GM12878 (cell line): Measurements from ENCODE around the gene ARHGAP26. TPM values are rescaled to one million over a fixed set of nuclear protein-coding genes. Genes with fewer than 3 reads are reported as not detected.

Source experiments
- ATAC-seq: fragments of 200-7000 bp; cut with Tn5 transposase; 3 replicates; pipeline ENCODE4 v1.9.1; 2020; ENCODE audit warnings: mild to moderate bottlenecking, moderate library complexity
- BruUV-seq: library from RNA; stranded (reverse); fragments of 400-500 nt; replicated peaks from 2 replicates; lab custom pipeline; 2021; lab: Mats Ljungman, UMichigan
- CTCF ChIA-PET: fragments of 300-600 bp; sonication (Branson Sonifier 250); formaldehyde crosslinking; extraction: SDS; loops from one replicate; lab custom pipeline; 2021; ENCODE audit warnings: inconsistent platforms; lab: Yijun Ruan, JAX
- POLR2A ChIA-PET: fragments of 350-600 bp; formaldehyde crosslinking; extraction: SDS; loops from one replicate; lab custom pipeline; 2021; ENCODE audit warnings: inconsistent platforms; lab: Charles Lee
- RAD21 ChIA-PET: fragments of 300-600 bp; sonication (Branson Sonifier 250); formaldehyde crosslinking; loops from one replicate; lab custom pipeline; 2023; ENCODE audit warnings: antibody characterized with exemption; ENCODE audit not compliant: unreplicated experiment; lab: Charles Lee
- SMC1A ChIA-PET: fragments of 300-600 bp; sonication (Branson Sonifier 250); formaldehyde crosslinking; loops from one replicate; lab custom pipeline; 2023; ENCODE audit not compliant: unreplicated experiment, uncharacterized antibody; lab: Charles Lee
- DNase-seq: peaks from one replicate; pipeline ENCODE4 v3.0.0-alpha.2; 2011; ENCODE audit warnings: low read depth, low spot score
- FAIRE-seq: peaks from 3 replicates; lab custom pipeline; 2011; peaks lifted over from hg19 to GRCh38; lab: Jason Lieb, UNC
- H2AFZ ChIP-seq: 2 replicates; pipeline ENCODE4 v1.6.0; 2011; ENCODE audit warnings: low read depth, low read length, control low read depth; ENCODE audit not compliant: control insufficient read depth
- H3K27ac ChIP-seq: 2 replicates; pipeline ENCODE4 v1.5.1; 2011; ENCODE audit warnings: control low read depth; ENCODE audit not compliant: control insufficient read depth, insufficient read depth
- H3K27me3 ChIP-seq, 2 experiments: replicated peaks in 1 of 2; 2 replicates each; pipeline versions ENCODE4 v1.6.0 to v1.6.1; 2011; ENCODE audit warnings: low read length in 1 of 2; ENCODE audit not compliant: control insufficient read depth in 2 of 2, insufficient read depth in 2 of 2
- H3K36me3 ChIP-seq, 2 experiments: 2 replicates each; pipeline ENCODE4 v1.5.1; 2011; ENCODE audit warnings: low read length in 1 of 2; ENCODE audit not compliant: control insufficient read depth in 2 of 2, insufficient read depth in 2 of 2
- H3K4me1 ChIP-seq: 2 replicates; pipeline ENCODE4 v1.6.1; 2011; ENCODE audit warnings: mild to moderate bottlenecking, low read length, moderate library complexity, mixed read lengths; ENCODE audit not compliant: control insufficient read depth, insufficient read depth
- H3K4me2 ChIP-seq: 2 replicates; pipeline ENCODE4 v1.6.0; 2011; ENCODE audit warnings: control low read depth; ENCODE audit not compliant: control insufficient read depth, insufficient read depth
- H3K4me3 ChIP-seq: fragments of 200-600 bp; sonication (generic); 2 replicates; pipeline ENCODE4 v1.5.1; 2016
- H3K79me2 ChIP-seq: 2 replicates; pipeline ENCODE4 v1.6.0; 2011; ENCODE audit warnings: low read length; ENCODE audit not compliant: control insufficient read depth, insufficient read depth
- H3K9ac ChIP-seq: 2 replicates; pipeline ENCODE4 v1.8.0; 2011; ENCODE audit warnings: low read length, control low read depth, mixed read lengths; ENCODE audit not compliant: control insufficient read depth, insufficient read depth
- H3K9me3 ChIP-seq: replicated peaks from 3 replicates; pipeline ENCODE4 v1.5.1; 2011; ENCODE audit warnings: mild to moderate bottlenecking, low read length; ENCODE audit not compliant: control insufficient read depth, insufficient read depth
- H4K20me1 ChIP-seq: 2 replicates; pipeline ENCODE4 v1.6.0; 2011; ENCODE audit not compliant: control insufficient read depth, insufficient read depth
- BCL3 ChIP-seq: IDR thresholded peaks from 2 replicates; pipeline ENCODE4 v1.6.1; 2011; ENCODE audit warnings: borderline replicate concordance, low read depth, mild to moderate bottlenecking, moderate library complexity, low read length; ENCODE audit not compliant: insufficient read depth, poor library complexity, severe bottlenecking
- E4F1 ChIP-seq: fragments of 450-650 bp; IDR thresholded peaks from 2 replicates; pipeline ENCODE4 v1.6.1; 2018; ENCODE audit warnings: borderline replicate concordance, mild to moderate bottlenecking; ENCODE audit not compliant: partially characterized antibody
- GATAD2B ChIP-seq: fragments of 450-650 bp; conservative IDR thresholded peaks from 2 replicates; pipeline ENCODE4 v1.6.1; 2017; ENCODE audit warnings: low read depth, mild to moderate bottlenecking, moderate library complexity
- HCFC1 ChIP-seq: fragments of 150-350 bp; IDR thresholded peaks from 2 replicates; pipeline ENCODE4 v1.6.1; 2014; ENCODE audit warnings: low read length
- HDGF ChIP-seq: fragments of 450-650 bp; IDR thresholded peaks from 2 replicates; pipeline ENCODE4 v1.6.1; 2016; ENCODE audit warnings: antibody characterized with exemption
- NFXL1 ChIP-seq: fragments of 450-650 bp; IDR thresholded peaks from 2 replicates; pipeline ENCODE4 v1.6.1; 2017; ENCODE audit warnings: antibody characterized with exemption, mild to moderate bottlenecking, borderline replicate concordance
- NFYA ChIP-seq: IDR thresholded peaks from 2 replicates; pipeline ENCODE4 v1.6.1; 2011; ENCODE audit warnings: low read depth, mild to moderate bottlenecking, low read length, improper control_type of control experiment, borderline replicate concordance
- PML ChIP-seq: IDR thresholded peaks from 2 replicates; pipeline ENCODE4 v1.6.1; 2012; ENCODE audit warnings: low read length, inconsistent platforms
- SKIL ChIP-seq: fragments of 450-650 bp; IDR thresholded peaks from 2 replicates; pipeline ENCODE4 v1.6.1; 2017; ENCODE audit warnings: mild to moderate bottlenecking, low read depth, inconsistent platforms; ENCODE audit not compliant: poor library complexity, severe bottlenecking
- SPI1 ChIP-seq: IDR thresholded peaks from 2 replicates; pipeline ENCODE4 v1.6.1; 2011; ENCODE audit warnings: low read depth, mild to moderate bottlenecking, low read length, moderate library complexity, borderline replicate concordance; ENCODE audit not compliant: insufficient read depth
- TCF3 ChIP-seq: IDR thresholded peaks from 2 replicates; pipeline ENCODE4 v1.6.1; 2012; ENCODE audit warnings: low read depth, mild to moderate bottlenecking, low read length, borderline replicate concordance; ENCODE audit not compliant: insufficient read depth
- WGBS: methylation state at CpG from one replicate; pipeline ENCODE4 v1.1.6; 2016; ENCODE audit warnings: low lambda C conversion rate; ENCODE audit not compliant: insufficient replicate concordance, insufficient coverage; ENCODE audit errors: missing lambda C conversion rate; 5-methylcytosine and 5-hydroxymethylcytosine counted together
- in situ Hi-C: fragments of 300-500 bp; cut with MboI; formaldehyde crosslinking; loops from 9 replicates; pipeline ENCODE4 v1.14.3; 2018; ENCODE audit warnings: mixed read lengths
- intact Hi-C: fragments of 100-400 bp; cut with micrococcal nuclease; formaldehyde crosslinking; loops from one replicate; pipeline ENCODE4 v1.14.2; 2022; ENCODE audit not compliant: unreplicated experiment
- polyA plus RNA-seq, 11 experiments: library from polyadenylated mRNA; depleted of rRNA in 4 of 11; unstranded in 6 of 11; stranded (reverse) in 5 of 11; fragments of >200 nt; fragmentation: Nextera tagmentation in 4 of 11; fragmentation: Illumina TruSeq in 1 of 11; extraction: Ambion mirVana in 4 of 11; extraction: Trizol in 1 of 11; gene quantifications; 1 replicate in 1 of 11; 2 replicates in 10 of 11; pipeline versions ENCODE4 v1.2.1 to v1.2.3, GENCODE V29; 2011 to 2016; ENCODE audit warnings: inconsistent platforms in 2 of 11, missing spikeins in 2 of 11, low read depth in 1 of 11
- total RNA-seq, 4 experiments: library from RNA; depleted of rRNA in 3 of 4; stranded (reverse); fragments of >200 nt in 3 of 4; fragmentation: Illumina TruSeq in 1 of 4; extraction: Trizol in 1 of 4; gene quantifications; 2 replicates each; pipeline versions ENCODE4 v1.2.1 to v1.2.3, GENCODE V29; 2013 to 2021

Gene ARHGAP26
- total and polyA plus RNA-seq, 10 of the 15 experiments (the other 5 are each of a cell fraction or from before 2014, with no cell fraction given) = 9.4 to 41.5 (median 19.3) TPM

GRCh38 chr5:142743592-142744441 lies 26.4 kb upstream of the ARHGAP26 start:
- Histone ChIP-seq H2AFZ (no peak overlapping the region), H3K9me3 (no peaks in the 10 kb centered on the region), H3K79me2 (no peaks in the 10 kb centered on the region), H3K4me3 (no peak overlapping the region), H3K27me3 (peaks cover 0 to 3% of the 10 kb centered on the region in 2 experiments; a peak in 2 of 4 replicates), H3K4me2 (no peak overlapping the region), H3K36me3 (no peaks in the 10 kb centered on the region), H3K9ac (no peak overlapping the region), H3K4me1 (no peaks in the 10 kb centered on the region), H4K20me1 (no peaks in the 10 kb centered on the region), H3K27ac (no peak overlapping the region)
- ATAC-seq = no peak
- WGBS = 25% methylated on average over 7 of the region's 7 CpGs
- ChIA-PET CTCF (interaction anchor here (0.6 to 7.5 kb wide), 9 partner anchors 10 to 563 kb away, joined by 3 to 144 read pairs (median 4); no protein-coding TSS in a partner anchor), SMC1A (interaction anchor here (0.9 to 1.3 kb wide), 2 partner anchors 9 to 11 kb away, joined by 3 read pairs; no protein-coding TSS in a partner anchor), POLR2A (no interaction called here), RAD21 (interaction anchor here (1.3 to 1.4 kb wide), 2 partner anchors 7 to 145 kb away, joined by 4 read pairs; no protein-coding TSS in a partner anchor)
- DNase-seq = no peak
- no TSS peak for BruUV-seq
- in situ Hi-C loops = no loop called here
- FAIRE-seq = no peak
- intact Hi-C loops = no loop called here
- TF ChIP-seq GATAD2B = no peak
- no peak for TF ChIP-seq HDGF
- TF ChIP-seq BCL3 = no peak
- no peak for TF ChIP-seq TCF3
- TF ChIP-seq PML = no peak
- TF ChIP-seq NFYA = no peak
- no peak for TF ChIP-seq HCFC1
- TF ChIP-seq NFXL1 = no peak
- TF ChIP-seq SPI1 = no peak
- TF ChIP-seq E4F1 = no peak
- TF ChIP-seq SKIL = no peak
